Chondrocyte (in vitro differentiated cells): ENCODE measurements around the gene COTL1. TPM values are rescaled to one million over a fixed set of nuclear protein-coding genes. Genes with fewer than 3 reads are reported as not detected.

ENCODE experiments used
- DNase-seq: peaks from one replicate; pipeline ENCODE4 v3.0.0; 2021; ENCODE audit warnings: mixed read lengths, low spot score
- H3K27ac Mint-ChIP-seq: one replicate; pipeline ENCODE4 v1.8.0; 2021; ENCODE audit warnings: mild to moderate bottlenecking, moderate library complexity, mixed read lengths; ENCODE audit not compliant: unreplicated experiment
- H3K27me3 Mint-ChIP-seq: 2 replicates; pipeline ENCODE4 v1.8.0; 2021; ENCODE audit warnings: low read depth, mixed read lengths
- H3K36me3 Mint-ChIP-seq: 2 replicates; pipeline ENCODE4 v1.8.0; 2021; ENCODE audit warnings: low read depth, mixed read lengths
- H3K4me1 Mint-ChIP-seq: 2 replicates; pipeline ENCODE4 v1.8.0; 2021; ENCODE audit warnings: low read depth, mild to moderate bottlenecking, mixed read lengths
- H3K4me3 Mint-ChIP-seq: one replicate; pipeline ENCODE4 v1.8.0; 2021; ENCODE audit warnings: mild to moderate bottlenecking, moderate library complexity, mixed read lengths; ENCODE audit not compliant: unreplicated experiment
- H3K9me3 Mint-ChIP-seq: 2 replicates; pipeline ENCODE4 v1.8.0; 2021; ENCODE audit warnings: low read depth, mixed read lengths
- total RNA-seq: library from RNA; stranded (reverse); gene quantifications from 3 replicates; pipeline ENCODE4 v1.2.1, GENCODE V29; 2021
- TF ChIP-seq, protein P1 (sequence below): fragments of 200-600 bp; sonication (generic); IDR thresholded peaks from 2 replicates; pipeline ENCODE4 v1.5.0; 2021; ENCODE audit warnings: antibody characterized with exemption, mild to moderate bottlenecking, moderate library complexity

Gene COTL1
- total RNA-seq, 1 donor from 2014 or later, result 52.8 TPM

DNA sequence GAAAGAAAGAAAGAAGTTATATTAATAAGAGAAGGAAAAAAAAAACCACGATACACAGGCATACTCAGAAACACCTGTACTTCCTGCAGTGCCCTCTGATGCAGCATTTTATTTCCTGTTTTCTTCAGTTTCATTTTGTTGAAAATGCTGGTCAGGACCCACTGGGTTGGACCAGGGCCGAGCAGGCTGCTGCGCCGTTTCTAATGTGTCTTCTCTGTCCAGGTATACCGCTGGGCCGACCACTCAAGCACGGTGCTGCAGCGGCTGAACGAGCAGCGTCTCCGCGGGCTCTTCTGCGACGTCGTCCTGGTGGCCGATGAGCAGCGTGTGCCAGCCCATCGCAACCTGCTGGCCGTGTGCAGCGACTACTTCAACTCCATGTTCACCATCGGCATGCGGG, 38.8 kb upstream of the COTL1 start:
- Mint-ChIP-seq H3K9me3 (no peaks in the 10 kb centered on the region), H3K27ac (no peak overlapping the region), H3K4me3 (no peak overlapping the region), H3K27me3 (no peaks in the 10 kb centered on the region), H3K4me1 (peaks cover 4% of the 10 kb centered on the region), H3K36me3 (peaks cover 45% of the 10 kb centered on the region)
- DNase-seq, result no peak
- TF ChIP-seq, protein P1, sequence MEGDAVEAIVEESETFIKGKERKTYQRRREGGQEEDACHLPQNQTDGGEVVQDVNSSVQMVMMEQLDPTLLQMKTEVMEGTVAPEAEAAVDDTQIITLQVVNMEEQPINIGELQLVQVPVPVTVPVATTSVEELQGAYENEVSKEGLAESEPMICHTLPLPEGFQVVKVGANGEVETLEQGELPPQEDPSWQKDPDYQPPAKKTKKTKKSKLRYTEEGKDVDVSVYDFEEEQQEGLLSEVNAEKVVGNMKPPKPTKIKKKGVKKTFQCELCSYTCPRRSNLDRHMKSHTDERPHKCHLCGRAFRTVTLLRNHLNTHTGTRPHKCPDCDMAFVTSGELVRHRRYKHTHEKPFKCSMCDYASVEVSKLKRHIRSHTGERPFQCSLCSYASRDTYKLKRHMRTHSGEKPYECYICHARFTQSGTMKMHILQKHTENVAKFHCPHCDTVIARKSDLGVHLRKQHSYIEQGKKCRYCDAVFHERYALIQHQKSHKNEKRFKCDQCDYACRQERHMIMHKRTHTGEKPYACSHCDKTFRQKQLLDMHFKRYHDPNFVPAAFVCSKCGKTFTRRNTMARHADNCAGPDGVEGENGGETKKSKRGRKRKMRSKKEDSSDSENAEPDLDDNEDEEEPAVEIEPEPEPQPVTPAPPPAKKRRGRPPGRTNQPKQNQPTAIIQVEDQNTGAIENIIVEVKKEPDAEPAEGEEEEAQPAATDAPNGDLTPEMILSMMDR, result no peak

DNA sequence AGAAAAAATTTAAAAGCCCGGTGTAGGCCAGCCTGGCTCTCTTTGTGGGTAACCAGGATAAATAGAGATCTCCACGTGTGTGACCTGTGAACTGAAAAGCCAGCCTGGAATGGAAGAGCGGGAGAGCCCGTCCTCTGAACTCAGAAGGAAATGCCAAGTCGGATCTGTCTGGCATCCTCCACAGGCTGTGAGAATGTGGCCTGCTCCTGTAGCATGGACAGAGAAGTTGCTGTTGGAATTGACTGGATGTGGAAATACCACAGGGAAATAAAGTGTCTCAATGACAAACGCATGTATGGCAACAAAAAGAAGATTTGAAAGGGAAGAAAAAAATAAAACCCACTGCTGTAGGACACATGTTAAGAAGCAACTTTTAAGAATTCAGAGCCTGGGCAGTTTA, 37.1 kb upstream of the COTL1 start:
- no peak overlapping the region for H3K27ac Mint-ChIP-seq
- H3K4me3 Mint-ChIP-seq, result no peak overlapping the region
- H3K27me3 Mint-ChIP-seq, result no peaks in the 10 kb centered on the region
- peaks cover 36% of the 10 kb centered on the region for H3K36me3 Mint-ChIP-seq
- H3K4me1 Mint-ChIP-seq, result peaks cover 13% of the 10 kb centered on the region
- no peak for DNase-seq
- TF ChIP-seq, protein P1, result no peak
- no peaks in the 10 kb centered on the region for H3K9me3 Mint-ChIP-seq

DNA sequence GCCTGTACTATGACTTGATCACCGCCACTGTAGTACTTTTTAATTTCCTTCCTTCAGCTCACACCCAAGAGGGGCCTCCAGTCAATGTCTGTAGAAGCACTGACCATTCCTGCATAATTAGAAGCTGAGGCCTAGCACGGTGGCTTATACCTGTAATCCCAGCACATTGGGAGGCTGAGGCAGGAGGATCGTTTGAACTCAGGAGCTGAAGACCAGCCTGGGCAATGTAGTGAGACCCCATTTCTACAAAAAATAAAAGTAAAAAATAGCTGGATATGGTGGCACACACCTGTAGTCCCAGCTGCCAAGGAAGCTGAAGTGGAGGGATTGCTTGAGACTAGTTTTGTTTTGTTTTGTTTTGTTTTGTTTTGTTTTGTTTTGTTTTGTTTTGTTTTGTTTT, 36.4 kb upstream of the COTL1 start:
- Mint-ChIP-seq H3K4me3 (no peak overlapping the region), H3K9me3 (no peaks in the 10 kb centered on the region), H3K27me3 (no peaks in the 10 kb centered on the region), H3K36me3 (peaks cover 32% of the 10 kb centered on the region), H3K27ac (no peak overlapping the region), H3K4me1 (peaks cover 19% of the 10 kb centered on the region)
- TF ChIP-seq, protein P1, result no peak
- DNase-seq, result no peak

DNA sequence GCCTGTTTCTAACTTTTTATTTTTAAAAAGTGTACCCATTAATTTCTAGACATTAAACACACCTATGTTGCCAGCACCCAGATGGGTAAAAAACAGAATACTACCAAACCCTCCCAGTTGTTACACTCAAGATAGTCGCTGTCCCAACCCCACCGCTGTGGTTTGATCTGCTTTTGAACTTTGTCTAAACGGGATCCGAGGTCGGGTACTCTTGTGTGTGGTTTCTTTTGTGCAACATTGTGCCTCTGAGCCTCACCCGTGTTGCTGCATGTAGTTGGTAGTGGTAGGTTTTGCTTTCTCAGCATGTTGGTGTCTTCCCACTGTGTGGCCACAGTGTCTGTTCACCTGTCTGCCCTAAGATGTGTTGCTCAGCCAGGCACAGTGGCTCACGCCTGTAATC, 34.7 kb upstream of the COTL1 start:
- Mint-ChIP-seq H3K27ac (no peak overlapping the region), H3K36me3 (peaks cover 16% of the 10 kb centered on the region), H3K9me3 (no peaks in the 10 kb centered on the region), H3K27me3 (no peaks in the 10 kb centered on the region), H3K4me3 (no peak overlapping the region), H3K4me1 (peaks cover 27% of the 10 kb centered on the region)
- TF ChIP-seq, protein P1, result no peak
- DNase-seq, result no peak

DNA sequence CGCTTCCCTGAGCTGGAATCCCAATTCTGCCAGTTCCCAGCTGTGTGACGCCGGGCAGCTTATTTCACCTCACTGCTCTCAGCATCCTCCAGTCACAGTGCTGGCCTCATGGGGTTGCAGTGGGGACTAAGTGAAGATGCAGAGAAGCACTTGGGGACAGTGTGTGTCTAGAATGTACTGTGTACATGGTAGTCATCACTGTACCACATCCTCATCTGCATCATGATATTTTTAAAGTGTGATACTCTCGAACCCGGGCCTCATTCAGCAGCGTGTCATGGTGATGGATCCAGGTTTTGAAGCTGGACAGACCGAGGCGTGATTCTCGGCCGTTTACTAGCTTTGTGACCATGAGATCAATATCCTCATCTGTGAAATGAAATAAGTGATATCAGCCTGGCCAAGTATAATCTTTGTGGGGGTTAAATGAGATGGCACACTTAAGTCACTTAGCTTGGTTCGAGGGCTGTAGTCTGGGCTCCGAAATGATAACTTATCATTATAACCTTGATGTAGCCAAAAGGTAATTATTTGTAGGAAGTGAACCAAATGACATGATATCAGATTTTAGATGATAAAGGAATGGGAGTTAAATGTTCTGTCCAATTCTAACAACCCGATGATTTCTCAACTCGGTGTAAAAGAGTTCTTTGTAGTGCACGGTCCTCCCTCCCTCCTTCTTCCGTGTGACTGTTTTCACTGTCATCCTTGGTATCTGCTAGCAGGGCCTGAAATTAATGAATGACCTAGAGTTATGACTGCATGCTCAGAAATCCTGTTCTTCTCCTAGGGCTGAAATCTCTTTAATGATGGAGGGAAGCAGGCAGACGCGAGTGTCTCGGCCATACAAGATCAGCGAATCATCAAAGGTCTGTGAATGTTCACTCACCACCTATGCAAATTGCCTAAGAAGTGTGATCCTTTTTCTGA, 32.4 kb upstream of the COTL1 start:
- H3K36me3 Mint-ChIP-seq, result peaks cover 9% of the 10 kb centered on the region
- H3K4me3 Mint-ChIP-seq, result peak overlapping the region; percentile 31
- H3K27me3 Mint-ChIP-seq, result peaks cover 2% of the 10 kb centered on the region
- TF ChIP-seq, protein P1, result no peak
- DNase-seq, result no peak
- peaks cover 29% of the 10 kb centered on the region for H3K4me1 Mint-ChIP-seq
- H3K27ac Mint-ChIP-seq, result peak overlapping the region; percentile 70
- H3K9me3 Mint-ChIP-seq, result no peaks in the 10 kb centered on the region
